Pancreas (tissue), 10 donors: ENCODE data around the gene TMEM151B. TPM values are rescaled to one million over a fixed set of nuclear protein-coding genes. Genes with fewer than 3 reads are reported as not detected.
A peak's percentile ranks its signal among the peaks of the same experiment; 100 is the strongest.

ENCODE experiments used
- ATAC-seq, 4 donors: fragments of 200-7000 bp; cut with Tn5 transposase; one replicate each; pipeline versions ENCODE4 v1.8.0 to v1.9.1; 2020; ENCODE audit warnings: mild to moderate bottlenecking in 4 of 4, moderate library complexity in 4 of 4
- DNase-seq, 6 donors: peaks; one replicate each; pipeline ENCODE4 v3.0.0-alpha.2; 2020
- FAIRE-seq: peaks from 2 replicates; lab custom pipeline; 2012; peaks lifted over from hg19 to GRCh38; lab: Jason Lieb, UNC
- H3K27ac ChIP-seq, 4 donors: fragments of 200-600 bp; sonication (generic); 1 replicate in 3 of 4; 2 replicates in 1 of 4; pipeline versions ENCODE4 v1.5.0 to v1.8.0; 2020
- H3K27me3 ChIP-seq, 4 donors: fragments of 200-600 bp; one replicate each; pipeline ENCODE4 v1.8.0; 2021
- H3K36me3 ChIP-seq, 3 donors: fragments of 200-600 bp; sonication (generic) in 1 of 3; one replicate each; pipeline versions ENCODE4 v1.5.0 to v1.8.0; 2020 to 2021
- H3K4me1 ChIP-seq, 3 donors: fragments of 200-600 bp; one replicate each; pipeline ENCODE4 v1.8.0; 2021
- H3K4me3 ChIP-seq, 4 donors: fragments of 200-600 bp; sonication (generic) in 2 of 4; one replicate each; pipeline versions ENCODE4 v1.5.0 to v1.8.0; 2020 to 2021
- H3K9me3 ChIP-seq, 4 donors: fragments of 200-600 bp; one replicate each; pipeline ENCODE4 v1.8.0; 2021
- CTCF ChIP-seq, 4 donors: fragments of 200-600 bp; sonication (generic) in 3 of 4; IDR thresholded peaks; one replicate each; pipeline versions ENCODE4 v1.5.0 to v1.8.0; 2021; ENCODE audit warnings: antibody characterized with exemption in 4 of 4
- WGBS, 2 donors: extraction: QIAGEN DNeasy Blood & Tissue Kit; methylation state at CpG; one replicate each; pipeline ENCODE4 v1.1.7; 2013; 5-methylcytosine and 5-hydroxymethylcytosine counted together
- intact Hi-C, 3 donors: fragments of 100-400 bp; cut with DNase I; formaldehyde crosslinking; loops; one replicate each; pipeline versions ENCODE4 v1.11.1 to v1.14.2; 2022
- polyA plus RNA-seq, 2 donors: library from polyadenylated mRNA; stranded (reverse); fragments of 200-250 nt; gene quantifications; one replicate each; pipeline ENCODE4 v1.2.3, GENCODE V29; 2013
- total RNA-seq, 6 donors: library from RNA; stranded (reverse); fragmentation: NEBNext Ultra II Directional in 4 of 6; extraction: Animal tissue kit (Norgen Biotek cat#: 25700) in 4 of 6; gene quantifications; one replicate each; pipeline versions ENCODE4 v1.2.1 to v1.2.4, GENCODE V29; 2021 to 2023
- donor health status: healthy with polysubstance abuse.
- donor health status: DM: no; HTN: no; CAD: no; lungs with moderate emphysema.
- donor health status: DM: no; HTN: no; CAD: no.
- donor health status: control.
- donor health status: control.
- donor health status: Bipolar disorder and iron deficiency.
- donor health status: DM: yes; HTN: yes; CAD: no.
- donor health status: DM: no; HTN: no; CAD: no.
- donor health status: DM: no; HTN: no; CAD: no.
- donor health status: DM: yes; HTN: yes; CAD: no.

TMEM151B gene
- total and polyA plus RNA-seq, 8 donors: 0.06 to 0.65 (median 0.12) TPM; not detected in 2

GRCh38 chr6:44267252-44267651 is 3.0 kb upstream of the TMEM151B start:
- no peaks in the 10 kb centered on the region for H3K36me3 ChIP-seq
- 62 to 66% methylated on average over 10 of the region's 10 CpGs for WGBS, 2 donors
- DNase-seq: peak in 2 of 6 donors; percentile 14 to 17
- ATAC-seq: no peak
- no peak for TF ChIP-seq CTCF (IDR thresholded peaks at IDR 0.05)
- H3K9me3 ChIP-seq: no peaks in the 10 kb centered on the region
- peaks cover 0 to 21% (median 4%) of the 10 kb centered on the region in 3 donors for H3K4me1 ChIP-seq
- no peaks in the 10 kb centered on the region for H3K27me3 ChIP-seq
- intact Hi-C loops: loop anchor here in 2 of 3 donors (5.0 kb wide), 2 partner anchors 65 to 70 kb away; no protein-coding TSS in a partner anchor
- H3K27ac ChIP-seq: no peak overlapping the region
- no peak for FAIRE-seq
- no peak overlapping the region for H3K4me3 ChIP-seq

- ATAC-seq: peak in 3 of 4 donors; percentile 36 to 50 (median 49)
Measured at GRCh38 chr6:44268095-44268628, 2.1 kb upstream of the TMEM151B start.

GRCh38 chr6:44269178-44269920 is 901 bp upstream of the TMEM151B start:
- Histone ChIP-seq H3K4me1 (peaks cover 0 to 4% (median 1%) of the 10 kb centered on the region in 3 donors), H3K9me3 (no peaks in the 10 kb centered on the region), H3K36me3 (no peaks in the 10 kb centered on the region), H3K27ac (no peak overlapping the region), H3K4me3 (no peak overlapping the region), H3K27me3 (no peaks in the 10 kb centered on the region)
- 27% methylated on average over 1 of the region's 1 CpG for WGBS, 2 donors
- no peak for TF ChIP-seq CTCF (IDR thresholded peaks at IDR 0.05)
- no peak for ATAC-seq
- FAIRE-seq: no peak
- peak in 1 of 6 donors; percentile 12 for DNase-seq
- intact Hi-C loops: loop anchor here in 2 of 3 donors (5.0 kb wide), 2 partner anchors 63 to 68 kb away; no protein-coding TSS in a partner anchor

More at GRCh38 chr6:44268095-44268628, 2.1 kb upstream of the TMEM151B start:
- peak in 2 of 6 donors; percentile 65 to 74 for DNase-seq
- TF ChIP-seq CTCF (IDR thresholded peaks at IDR 0.05): peak; percentile 86 to 93 (median 88)
- intact Hi-C loops: loop anchor here in 2 of 3 donors (5.0 kb wide), 2 partner anchors 64 to 69 kb away; no protein-coding TSS in a partner anchor
- no peaks in the 10 kb centered on the region for H3K36me3 ChIP-seq
- no peak overlapping the region for H3K27ac ChIP-seq
- peaks cover 0 to 14% (median 4%) of the 10 kb centered on the region in 3 donors for H3K4me1 ChIP-seq
- H3K4me3 ChIP-seq: no peak overlapping the region
- H3K27me3 ChIP-seq: no peaks in the 10 kb centered on the region
- 28 to 44% methylated on average over 5 of the region's 5 CpGs for WGBS, 2 donors
- no peaks in the 10 kb centered on the region for H3K9me3 ChIP-seq
- FAIRE-seq: no peak

GRCh38 chr6:44270526-44271405 is 516 bp downstream of the TMEM151B start:
- Histone ChIP-seq H3K9me3 (no peaks in the 10 kb centered on the region), H3K4me3 (peak overlapping the region in 3 of 4 donors; percentile 18 to 35 (median 30)), H3K4me1 (peaks cover 0 to 3% (median 0%) of the 10 kb centered on the region in 3 donors), H3K27ac (no peak overlapping the region), H3K27me3 (peaks cover 0 to 6% (median 3%) of the 10 kb centered on the region in 4 donors), H3K36me3 (no peaks in the 10 kb centered on the region)
- 3 to 5% methylated on average over 28 to 89 of the region's 90 CpGs for WGBS, 2 donors
- no peak for TF ChIP-seq CTCF (IDR thresholded peaks at IDR 0.05)
- ATAC-seq (no peak), DNase-seq (peak in 1 of 6 donors; percentile 70), FAIRE-seq (no peak)
- intact Hi-C loops: no loop called here
